SK-N-SH (cell line): ENCODE results near the gene TNFAIP3. TPM values are rescaled to one million over a fixed set of nuclear protein-coding genes. Genes with fewer than 3 reads are reported as not detected.

Experiments used
- CTCF ChIA-PET: fragments of 300-600, 350-600 bp; formaldehyde crosslinking; extraction: SDS; loops from one replicate; lab custom pipeline; 2021; lab: Yijun Ruan, JAX
- POLR2A ChIA-PET: fragments of 350-600 bp; sonication (Branson Sonifier 250); formaldehyde crosslinking; extraction: SDS; loops from one replicate; lab custom pipeline; 2020; ENCODE audit warnings: antibody characterized with exemption, inconsistent platforms; lab: Yijun Ruan, JAX
- DNase-seq: peaks from one replicate; pipeline ENCODE4 v3.0.0; 2012
- H2AFZ ChIP-seq: fragments of 200-600 bp; sonication (generic); 2 replicates; pipeline ENCODE4 v1.8.1; 2016; ENCODE audit warnings: antibody characterized with exemption, mild to moderate bottlenecking, low read depth
- H3F3A ChIP-seq: fragments of 200-600 bp; sonication (generic); replicated peaks from 2 replicates; pipeline ENCODE3; 2016; ENCODE audit warnings: antibody characterized with exemption, mild to moderate bottlenecking; ENCODE audit not compliant: insufficient read depth
- H3K27ac ChIP-seq, 2 experiments: fragments of 200-500 bp in 1 of 2; fragments of 200-600 bp in 1 of 2; sonication (Bioruptor generic) in 1 of 2; sonication (generic), shearing (Covaris generic) in 1 of 2; 2 replicates each; pipeline versions ENCODE4 v1.5.1 to v1.6.1; 2014 to 2016; ENCODE audit warnings: low read depth in 2 of 2, inconsistent platforms in 1 of 2, low read length in 1 of 2, mild to moderate bottlenecking in 1 of 2, mixed read lengths in 1 of 2
- H3K27me3 ChIP-seq: fragments of 200-600 bp; sonication (generic), shearing (Covaris generic); 2 replicates; pipeline ENCODE4 v1.6.1; 2016; ENCODE audit warnings: mixed run types; ENCODE audit not compliant: insufficient read depth
- H3K36me3 ChIP-seq, 2 experiments: fragments of 200-500 bp in 1 of 2; fragments of 200-600 bp in 1 of 2; sonication (Bioruptor generic) in 1 of 2; sonication (generic) in 1 of 2; replicated peaks in 1 of 2; 2 replicates each; pipeline versions ENCODE3 to v1.5.1; 2014 to 2016; ENCODE audit warnings: low read length in 1 of 2, mild to moderate bottlenecking in 1 of 2; ENCODE audit not compliant: insufficient read depth in 2 of 2, control insufficient read depth in 1 of 2
- H3K4me1 ChIP-seq, 2 experiments: fragments of 200-500 bp in 1 of 2; fragments of 200-600 bp in 1 of 2; sonication (Bioruptor generic) in 1 of 2; sonication (generic), shearing (Covaris generic) in 1 of 2; 2 replicates each; pipeline versions ENCODE4 v1.5.1 to v1.6.1; 2014 to 2016; ENCODE audit warnings: low read depth in 1 of 2, low read length in 1 of 2, mixed run types in 1 of 2; ENCODE audit not compliant: insufficient read depth in 2 of 2, control insufficient read depth in 1 of 2
- H3K4me2 ChIP-seq: fragments of 200-600 bp; sonication (generic), shearing (Covaris generic); 2 replicates; pipeline ENCODE4 v1.6.1; 2017; ENCODE audit warnings: mixed run types
- H3K4me3 ChIP-seq, 2 experiments: fragments of 200-500 bp in 1 of 2; fragments of 200-600 bp in 1 of 2; sonication (Bioruptor generic) in 1 of 2; sonication (generic), shearing (Covaris generic) in 1 of 2; 2 replicates each; pipeline versions ENCODE4 v1.5.1 to v1.8.1; 2014 to 2016; ENCODE audit warnings: low read depth in 2 of 2, inconsistent platforms in 1 of 2, low read length in 1 of 2, mild to moderate bottlenecking in 1 of 2, mixed read lengths in 1 of 2, moderate library complexity in 1 of 2
- H3K79me2 ChIP-seq: fragments of 200-600 bp; sonication (generic); 2 replicates; pipeline ENCODE4 v1.8.1; 2017; ENCODE audit warnings: mild to moderate bottlenecking; ENCODE audit not compliant: insufficient read depth
- H3K9ac ChIP-seq: fragments of 200-600 bp; sonication (generic); 2 replicates; pipeline ENCODE4 v1.6.1; 2017; ENCODE audit warnings: mixed run types
- H3K9me2 ChIP-seq: fragments of 200-600 bp; sonication (generic); 2 replicates; pipeline ENCODE4 v1.6.1; 2017; ENCODE audit warnings: mixed run types
- H3K9me3 ChIP-seq: fragments of 200-600 bp; sonication (generic); 2 replicates; pipeline ENCODE4 v1.6.1; 2017; ENCODE audit warnings: mixed run types, mild to moderate bottlenecking, moderate library complexity
- H4K20me1 ChIP-seq: fragments of 200-600 bp; sonication (generic); 2 replicates; pipeline ENCODE4 v1.6.1; 2017; ENCODE audit warnings: mild to moderate bottlenecking, mixed run types; ENCODE audit not compliant: insufficient read depth
- CTCF ChIP-seq: fragments of 200-600 bp; sonication (generic); IDR thresholded peaks from 2 replicates; pipeline ENCODE4 v1.6.1; 2017; ENCODE audit warnings: antibody characterized with exemption, mild to moderate bottlenecking, moderate library complexity
- FOXJ3 ChIP-seq: sonication (generic); formaldehyde crosslinking; IDR thresholded peaks from 2 replicates; pipeline ENCODE4 v1.5.1; 2020; ENCODE audit warnings: mild to moderate bottlenecking, missing genetic modification reagents
- GABPA ChIP-seq: IDR thresholded peaks from 2 replicates; pipeline ENCODE4 v1.4.0; 2012; ENCODE audit warnings: low read depth, mild to moderate bottlenecking
- GATA2 ChIP-seq: sonication (generic); formaldehyde crosslinking; IDR thresholded peaks from 2 replicates; pipeline ENCODE4 v1.5.0; 2020; ENCODE audit warnings: mild to moderate bottlenecking, missing genetic modification reagents
- IRF3 ChIP-seq: fragments of 150-350 bp; IDR thresholded peaks from 2 replicates; pipeline ENCODE4 v1.6.1; 2016; ENCODE audit warnings: mild to moderate bottlenecking, low read depth, low read length
- MXI1 ChIP-seq: IDR thresholded peaks from 2 replicates; pipeline ENCODE4 v1.6.1; 2012; ENCODE audit warnings: mild to moderate bottlenecking, low read depth, low read length, improper control_type of control experiment
- NFIC ChIP-seq: IDR thresholded peaks from 2 replicates; pipeline ENCODE4 v1.4.0; 2012; ENCODE audit warnings: borderline replicate concordance
- NRF1 ChIP-seq: IDR thresholded peaks from 2 replicates; pipeline ENCODE4 v1.6.1; 2012; ENCODE audit warnings: low read depth, mild to moderate bottlenecking, low read length
- PBX3 ChIP-seq: IDR thresholded peaks from 2 replicates; pipeline ENCODE4; 2012
- RAD21 ChIP-seq: IDR thresholded peaks from 2 replicates; pipeline ENCODE4 v1.6.1; 2012; ENCODE audit warnings: mild to moderate bottlenecking, low read length
- REST ChIP-seq: IDR thresholded peaks from 2 replicates; pipeline ENCODE4 v1.6.1; 2012; ENCODE audit warnings: mild to moderate bottlenecking, low read depth, low read length, moderate library complexity
- TCF12 ChIP-seq: IDR thresholded peaks from 2 replicates; pipeline ENCODE4 v1.4.0; 2012
- TEAD4 ChIP-seq: IDR thresholded peaks from 2 replicates; pipeline ENCODE4 v1.4.0; 2012; ENCODE audit warnings: mild to moderate bottlenecking, borderline replicate concordance; ENCODE audit not compliant: insufficient read depth
- ZBTB33 ChIP-seq: IDR thresholded peaks from 2 replicates; pipeline ENCODE4 v1.4.0; 2012; ENCODE audit warnings: low read depth, borderline replicate concordance
- WGBS: methylation state at CpG from one replicate; pipeline ENCODE4 v1.1.6; 2017; ENCODE audit warnings: low lambda C conversion rate; 5-methylcytosine and 5-hydroxymethylcytosine counted together
- polyA plus RNA-seq, 3 experiments: library from polyadenylated mRNA; depleted of rRNA; stranded (reverse); fragments of >200 nt; gene quantifications; 2 replicates each; pipeline ENCODE4 v1.2.3, GENCODE V29; 2012

The TNFAIP3 gene
- polyA plus RNA-seq, 1 of the 3 experiments (the other 2 are of a cell fraction) = 1.0 TPM

- Histone ChIP-seq H3K36me3 (no peaks in the 10 kb centered on the region), H3F3A (peaks cover 4% of the 10 kb centered on the region), H3K79me2 (no peaks in the 10 kb centered on the region), H3K27me3 (peaks cover 7% of the 10 kb centered on the region; the same call in 1 of the 2 replicates), H3K4me3 (no peak overlapping the region), H3K9me3 (no peaks in the 10 kb centered on the region), H3K4me1 (peaks cover 0 to 8% of the 10 kb centered on the region in 2 experiments; a peak in 1 of 4 replicates), H3K4me2 (no peak overlapping the region), H4K20me1 (no peaks in the 10 kb centered on the region), H3K27ac (no peak overlapping the region), H2AFZ (no peak overlapping the region), H3K9me2 (no peaks in the 10 kb centered on the region), H3K9ac (no peak overlapping the region)
- DNase-seq = no peak
- POLR2A ChIA-PET = no interaction called here
- CTCF ChIA-PET = interaction anchor here (1.1 kb wide), 1 partner anchor 155 kb away, joined by 3 read pairs; no protein-coding TSS in a partner anchor
- TF ChIP-seq CTCF = no peak
- TF ChIP-seq IRF3 = no peak
- TF ChIP-seq GABPA = no peak
- TF ChIP-seq TEAD4 = no peak
- no peak for TF ChIP-seq GATA2 (CRISPR knock-in tag)
- no peak for TF ChIP-seq RAD21
- 58% methylated on average over 4 of the region's 4 CpGs for WGBS
These were observed 3.8 kb upstream of the TNFAIP3 start for GRCh38 chr6:137863091-137863797.

GRCh38 chr6:137864812-137865508 lies 2.1 kb upstream of the TNFAIP3 start:
- H2AFZ ChIP-seq = no peak overlapping the region
- H3K36me3 ChIP-seq = no peaks in the 10 kb centered on the region
- H3K4me2 ChIP-seq = no peak overlapping the region
- CTCF ChIA-PET = no interaction called here
- 36% methylated on average over 4 of the region's 4 CpGs for WGBS
- POLR2A ChIA-PET = no interaction called here
- no peak overlapping the region for H3K9ac ChIP-seq
- H3K9me2 ChIP-seq = no peaks in the 10 kb centered on the region
- H4K20me1 ChIP-seq = no peaks in the 10 kb centered on the region
- H3K79me2 ChIP-seq = no peaks in the 10 kb centered on the region
- H3K27me3 ChIP-seq = no peaks in the 10 kb centered on the region; the same call in 1 of the 2 replicates
- peaks cover 4% of the 10 kb centered on the region for H3F3A ChIP-seq
- no peak for DNase-seq
- H3K9me3 ChIP-seq = no peaks in the 10 kb centered on the region
- H3K4me1 ChIP-seq = peaks cover 0 to 8% of the 10 kb centered on the region in 2 experiments; a peak in 1 of 4 replicates
- H3K27ac ChIP-seq = no peak overlapping the region
- H3K4me3 ChIP-seq = no peak overlapping the region
- TF ChIP-seq NFIC (no peak), NRF1 (no peak), TCF12 (no peak), GATA2 (CRISPR knock-in tag) (no peak), ZBTB33 (no peak), PBX3 (no peak), MXI1 (no peak), FOXJ3 (CRISPR knock-in tag) (no peak), REST (no peak)
